BJ (cell line): ENCODE results near the gene TEX30. TPM values are rescaled to one million over a fixed set of nuclear protein-coding genes. Genes with fewer than 3 reads are reported as not detected.

Experiments used
- CTCF ChIA-PET: fragments of 350-600 bp; formaldehyde crosslinking; extraction: SDS; loops from one replicate; lab custom pipeline; 2021; ENCODE audit warnings: antibody characterized with exemption, inconsistent platforms; lab: Yijun Ruan, JAX
- POLR2A ChIA-PET: fragments of 300-600 bp; sonication (Branson Sonifier 250); formaldehyde crosslinking; extraction: SDS; loops from one replicate; lab custom pipeline; 2021; ENCODE audit warnings: antibody characterized with exemption; lab: Charles Lee
- DNase-seq: peaks from one replicate; pipeline ENCODE4 v3.0.0-alpha.2; 2011; ENCODE audit warnings: low read depth
- H3K27me3 ChIP-seq: 2 replicates; pipeline ENCODE4 v1.6.0; 2011; ENCODE audit warnings: low read length; ENCODE audit not compliant: control insufficient read depth, insufficient read depth
- H3K36me3 ChIP-seq: 2 replicates; pipeline ENCODE4 v1.5.1; 2011; ENCODE audit warnings: low read length; ENCODE audit not compliant: control insufficient read depth, insufficient read depth
- H3K4me3 ChIP-seq: 2 replicates; pipeline ENCODE4 v1.5.1; 2011; ENCODE audit warnings: low read depth, mild to moderate bottlenecking, control low read depth, low read length
- polyA plus RNA-seq: library from polyadenylated mRNA; depleted of rRNA; stranded (reverse); fragments of >200 nt; gene quantifications from 2 replicates; pipeline ENCODE4 v1.2.3, GENCODE V29; 2011
- TF ChIP-seq, protein P1 (sequence below): IDR thresholded peaks from 2 replicates; pipeline ENCODE4 v1.5.1; 2011; ENCODE audit warnings: low read depth, mild to moderate bottlenecking, control low read depth, inconsistent platforms, low read length, moderate library complexity; ENCODE audit not compliant: insufficient read depth

Gene TEX30
- polyA plus RNA-seq, 1 experiment = 5.5 TPM

DNA sequence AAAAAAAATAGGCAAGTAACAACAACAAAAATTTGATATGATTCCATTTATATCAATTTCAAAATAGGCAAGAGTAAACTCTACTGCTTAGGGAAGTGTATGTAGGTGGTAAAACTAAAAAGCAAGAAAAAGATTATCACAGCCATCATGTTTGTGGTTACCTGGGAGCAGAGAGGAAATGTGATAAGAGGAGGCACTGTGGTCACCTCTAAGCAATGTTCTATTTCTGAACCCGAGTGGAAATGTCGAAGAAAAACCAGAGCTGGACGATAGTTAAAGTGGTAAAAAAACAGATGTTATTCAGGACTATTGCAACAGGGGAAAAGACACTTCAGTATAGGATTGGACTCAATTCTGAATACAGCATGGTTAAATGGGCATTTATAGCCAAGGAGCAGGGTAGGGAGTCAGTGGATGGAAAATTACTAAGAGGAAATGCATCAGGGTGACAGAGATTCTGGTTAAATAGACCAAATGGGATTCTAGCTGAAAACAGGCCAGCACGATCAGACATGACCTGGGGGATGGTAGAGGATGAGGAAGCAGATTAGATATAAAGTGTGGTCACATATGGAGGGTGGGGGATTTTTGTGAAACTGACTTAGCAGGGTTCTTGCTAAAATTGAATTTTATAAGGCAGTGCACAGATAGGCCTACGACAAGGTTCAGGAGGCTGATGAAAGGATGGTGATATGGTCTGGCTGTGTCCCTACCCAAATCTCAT lies 6.0 kb upstream of the TEX30 start:
- Histone ChIP-seq H3K36me3 (no peaks in the 10 kb centered on the region), H3K27me3 (no peaks in the 10 kb centered on the region), H3K4me3 (no peak overlapping the region)
- no peak for DNase-seq
- CTCF ChIA-PET = no interaction called here
- POLR2A ChIA-PET = no interaction called here
- TF ChIP-seq, protein P1, sequence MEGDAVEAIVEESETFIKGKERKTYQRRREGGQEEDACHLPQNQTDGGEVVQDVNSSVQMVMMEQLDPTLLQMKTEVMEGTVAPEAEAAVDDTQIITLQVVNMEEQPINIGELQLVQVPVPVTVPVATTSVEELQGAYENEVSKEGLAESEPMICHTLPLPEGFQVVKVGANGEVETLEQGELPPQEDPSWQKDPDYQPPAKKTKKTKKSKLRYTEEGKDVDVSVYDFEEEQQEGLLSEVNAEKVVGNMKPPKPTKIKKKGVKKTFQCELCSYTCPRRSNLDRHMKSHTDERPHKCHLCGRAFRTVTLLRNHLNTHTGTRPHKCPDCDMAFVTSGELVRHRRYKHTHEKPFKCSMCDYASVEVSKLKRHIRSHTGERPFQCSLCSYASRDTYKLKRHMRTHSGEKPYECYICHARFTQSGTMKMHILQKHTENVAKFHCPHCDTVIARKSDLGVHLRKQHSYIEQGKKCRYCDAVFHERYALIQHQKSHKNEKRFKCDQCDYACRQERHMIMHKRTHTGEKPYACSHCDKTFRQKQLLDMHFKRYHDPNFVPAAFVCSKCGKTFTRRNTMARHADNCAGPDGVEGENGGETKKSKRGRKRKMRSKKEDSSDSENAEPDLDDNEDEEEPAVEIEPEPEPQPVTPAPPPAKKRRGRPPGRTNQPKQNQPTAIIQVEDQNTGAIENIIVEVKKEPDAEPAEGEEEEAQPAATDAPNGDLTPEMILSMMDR = no peak

DNA sequence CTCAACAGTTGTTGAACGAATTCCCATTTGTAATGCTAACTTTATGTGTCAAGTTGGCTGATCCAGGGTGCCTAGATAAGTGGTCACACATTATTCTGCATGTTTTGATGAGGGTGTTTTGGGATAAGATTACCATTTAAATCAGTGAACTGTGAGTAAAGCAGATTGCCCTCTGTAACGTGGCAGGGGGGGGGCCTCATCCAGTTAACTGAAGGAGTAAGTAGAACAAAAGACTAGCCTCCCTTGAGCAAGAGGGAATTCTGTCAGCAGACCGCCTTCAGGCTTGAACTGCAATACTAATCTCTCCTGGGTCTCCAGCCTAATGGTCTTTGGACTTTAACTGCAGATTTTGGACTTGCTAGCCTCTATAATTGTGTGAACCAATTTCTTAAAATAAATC lies 4.2 kb upstream of the TEX30 start:
- Histone ChIP-seq H3K4me3 (no peak overlapping the region), H3K36me3 (no peaks in the 10 kb centered on the region), H3K27me3 (no peaks in the 10 kb centered on the region)
- TF ChIP-seq, protein P1 = no peak
- ChIA-PET POLR2A (no interaction called here), CTCF (no interaction called here)
- DNase-seq = no peak

DNA sequence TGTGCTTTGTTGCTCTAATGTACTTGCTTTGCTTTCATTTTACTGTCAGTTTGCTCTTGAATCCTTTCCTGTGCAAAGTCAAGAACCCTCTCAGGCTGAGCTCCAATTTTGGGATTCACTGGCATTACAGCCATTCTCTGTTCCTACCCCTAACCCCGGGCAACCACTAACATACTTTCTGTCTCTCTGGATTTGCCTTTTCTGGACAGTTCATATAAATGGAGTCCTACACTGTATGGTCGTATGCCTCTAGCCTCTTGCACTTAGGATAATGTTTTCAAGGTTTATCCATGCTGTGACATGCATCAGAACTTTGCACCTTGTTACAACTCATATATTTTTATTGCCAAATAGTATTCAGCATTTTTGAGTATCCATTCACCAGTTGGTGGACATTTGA lies 2.7 kb upstream of the TEX30 start:
- CTCF ChIA-PET = interaction anchor here (1.2 kb wide), 1 partner anchor 9 kb away, joined by 3 read pairs; no protein-coding TSS in a partner anchor

DNA sequence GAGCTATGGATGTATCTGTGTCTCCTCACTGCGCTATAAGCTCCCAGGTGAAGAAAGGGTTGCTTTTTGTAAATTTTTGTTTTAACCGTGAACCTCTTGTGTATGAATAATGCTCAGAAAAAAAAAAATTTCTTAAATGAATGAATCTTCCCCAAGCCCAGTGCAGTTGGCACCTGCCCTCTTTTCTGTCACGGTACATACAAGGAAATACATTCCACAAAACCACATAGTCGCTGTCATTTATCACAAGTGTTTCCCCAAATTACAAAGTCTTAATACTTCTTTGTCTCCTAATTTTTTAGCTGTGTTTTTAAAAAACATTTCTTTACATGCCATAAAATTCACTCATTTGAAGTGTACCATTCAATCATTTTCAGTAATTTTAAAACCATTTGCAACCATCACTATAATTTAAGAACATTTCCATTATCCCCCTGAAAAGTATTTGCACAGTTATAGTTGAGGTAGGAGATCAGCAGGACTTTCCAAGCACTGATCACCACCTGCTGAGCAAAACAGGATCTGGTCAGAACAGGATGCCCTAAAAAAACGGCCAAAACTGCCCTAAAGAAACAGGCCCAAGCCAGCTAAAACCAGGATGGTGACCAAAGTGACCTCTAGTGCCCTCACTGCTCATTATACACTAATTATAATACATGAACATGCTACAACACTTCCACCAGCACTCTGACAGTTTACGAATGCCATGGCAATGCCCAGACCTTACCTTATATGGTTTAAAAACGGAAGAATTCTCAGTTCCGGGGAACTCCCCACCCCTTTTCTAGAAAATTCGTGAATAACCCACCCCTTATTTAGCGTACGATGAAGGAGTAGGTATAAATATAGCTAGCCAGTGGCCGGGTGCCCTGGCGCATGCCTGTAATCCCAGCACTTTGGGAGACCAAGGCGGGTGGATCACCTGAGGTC lies 1.3 kb upstream of the TEX30 start:
- TF ChIP-seq, protein P1 = no peak
- DNase-seq = no peak
- no peaks in the 10 kb centered on the region for H3K27me3 ChIP-seq
- POLR2A ChIA-PET = no interaction called here
- CTCF ChIA-PET = interaction anchor here (1.0 to 1.1 kb wide), 3 partner anchors 9 to 194 kb away, joined by 3 read pairs; no protein-coding TSS in a partner anchor
- H3K36me3 ChIP-seq = no peaks in the 10 kb centered on the region
- H3K4me3 ChIP-seq = no peak overlapping the region

More for the DNA sequence above, 2.7 kb upstream of the TEX30 start:
- POLR2A ChIA-PET = no interaction called here
- DNase-seq = no peak
- no peaks in the 10 kb centered on the region for H3K36me3 ChIP-seq
- no peaks in the 10 kb centered on the region for H3K27me3 ChIP-seq
- TF ChIP-seq, protein P1 = no peak
- no peak overlapping the region for H3K4me3 ChIP-seq

DNA sequence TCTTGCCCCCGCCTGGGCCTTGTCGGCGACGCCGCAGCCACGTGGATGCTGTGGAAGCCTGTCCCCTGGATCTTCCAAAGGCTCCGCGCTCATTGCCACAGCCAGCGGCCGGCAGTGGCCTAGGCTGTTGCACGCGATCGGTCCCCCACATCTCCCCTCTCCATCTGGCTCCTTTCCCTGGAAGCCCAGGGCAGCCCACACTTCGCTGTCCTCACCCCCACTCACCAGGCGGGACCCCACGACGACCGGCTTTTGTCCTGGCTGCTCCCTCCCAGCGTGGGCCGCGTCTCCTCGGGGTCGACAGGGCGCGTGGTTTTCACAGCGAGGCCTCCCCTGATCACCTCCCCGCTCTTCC lies 605 bp upstream of the TEX30 start:
- TF ChIP-seq, protein P1 = no peak
- Histone ChIP-seq H3K36me3 (no peaks in the 10 kb centered on the region), H3K4me3 (peak overlapping the region; percentile 93), H3K27me3 (no peaks in the 10 kb centered on the region)
- DNase-seq = no peak
- CTCF ChIA-PET = interaction anchor here (1.0 kb wide), 1 partner anchor 187 kb away, joined by 3 read pairs; no protein-coding TSS in a partner anchor
- POLR2A ChIA-PET = interaction anchor here (1.1 kb wide), 1 partner anchor 185 kb away, joined by 4 read pairs; no protein-coding TSS in a partner anchor
